HG03025 (cell line): Measurements from ENCODE around the gene ZNF678.

ENCODE experiments used
- ATAC-seq: cut with Tn5 transposase; IDR thresholded peaks from one replicate; pipeline ENCODE4 v1.9.1; 2021; ENCODE audit warnings: mild to moderate bottlenecking, moderate library complexity; ENCODE audit not compliant: unreplicated experiment, low FRiP score

The ZNF678 gene

DNA sequence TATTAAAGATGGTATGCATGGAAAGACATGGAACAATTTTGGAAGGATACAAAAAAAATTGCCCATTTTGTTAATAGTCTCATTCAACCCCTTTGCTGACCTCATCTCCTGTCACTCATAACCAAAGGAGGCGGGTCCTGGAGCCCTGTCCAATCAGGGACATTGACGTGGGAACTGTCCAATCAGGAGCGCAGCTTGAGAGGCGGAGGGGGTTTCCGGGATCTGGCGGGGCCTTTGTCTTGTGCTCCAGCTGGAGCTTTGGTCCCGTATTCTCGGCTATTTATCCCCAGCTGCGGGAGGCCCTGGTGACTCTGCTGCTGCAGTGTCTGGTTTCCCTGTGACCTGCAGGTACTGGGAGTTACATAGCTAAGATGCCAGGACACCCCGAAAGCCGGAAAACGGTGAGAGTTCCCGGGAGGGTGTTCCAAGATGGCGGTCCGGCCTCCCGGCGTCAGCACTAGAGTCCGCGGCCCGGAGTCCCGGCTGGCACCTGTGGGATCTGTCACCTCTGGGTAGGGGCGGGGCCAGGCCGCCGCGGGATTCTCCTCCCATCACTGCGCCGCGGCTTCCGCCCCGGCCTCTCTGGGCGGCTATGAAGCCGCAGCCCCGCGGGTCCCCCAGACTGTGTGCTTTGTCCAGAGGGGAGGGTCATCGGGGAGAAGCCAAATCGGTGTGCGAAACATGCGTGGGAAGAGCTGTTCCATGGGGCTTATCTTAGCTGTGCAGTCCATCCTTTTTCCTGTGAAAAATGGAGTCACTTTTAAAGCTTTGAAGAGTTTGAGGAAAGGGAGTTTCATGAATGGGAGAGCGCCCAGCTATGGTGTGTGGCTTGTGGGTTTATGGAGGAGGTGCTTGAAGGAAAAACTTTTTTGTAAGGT, at the start of gene ZNF678:
TSS of gene ZNF678 (plus strand) at position 233 of the 878 bp plus-strand sequence. CDS start 87,436 bp downstream, outside the sequence.
- ATAC-seq, result peak; percentile 95

GRCh38 chr1:227518876-227519275, 44.5 kb upstream of the ZNF678 start:
- no peak for ATAC-seq

- ATAC-seq, result no peak
These were observed 41.6 kb upstream of the ZNF678 start for GRCh38 chr1:227521782-227522181.

DNA sequence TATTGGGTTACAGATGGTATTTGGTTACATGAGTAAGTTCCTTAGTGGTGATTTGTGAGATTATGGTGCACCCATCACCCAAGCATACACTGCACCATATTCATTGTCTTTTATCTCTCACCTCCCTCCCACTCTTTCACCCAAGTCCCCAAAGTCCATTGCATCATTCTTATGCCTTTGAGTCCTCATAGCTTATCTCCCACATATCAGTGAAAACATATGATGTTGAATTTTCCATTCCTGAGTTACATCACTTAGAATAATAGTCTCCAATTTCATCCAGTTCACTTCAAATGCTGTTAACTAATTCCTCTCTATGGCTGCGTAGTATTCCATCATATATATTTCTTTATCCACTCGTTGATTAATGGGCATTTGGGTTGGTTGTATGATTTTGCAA, 36.8 kb upstream of the ZNF678 start:
- no peak for ATAC-seq

DNA sequence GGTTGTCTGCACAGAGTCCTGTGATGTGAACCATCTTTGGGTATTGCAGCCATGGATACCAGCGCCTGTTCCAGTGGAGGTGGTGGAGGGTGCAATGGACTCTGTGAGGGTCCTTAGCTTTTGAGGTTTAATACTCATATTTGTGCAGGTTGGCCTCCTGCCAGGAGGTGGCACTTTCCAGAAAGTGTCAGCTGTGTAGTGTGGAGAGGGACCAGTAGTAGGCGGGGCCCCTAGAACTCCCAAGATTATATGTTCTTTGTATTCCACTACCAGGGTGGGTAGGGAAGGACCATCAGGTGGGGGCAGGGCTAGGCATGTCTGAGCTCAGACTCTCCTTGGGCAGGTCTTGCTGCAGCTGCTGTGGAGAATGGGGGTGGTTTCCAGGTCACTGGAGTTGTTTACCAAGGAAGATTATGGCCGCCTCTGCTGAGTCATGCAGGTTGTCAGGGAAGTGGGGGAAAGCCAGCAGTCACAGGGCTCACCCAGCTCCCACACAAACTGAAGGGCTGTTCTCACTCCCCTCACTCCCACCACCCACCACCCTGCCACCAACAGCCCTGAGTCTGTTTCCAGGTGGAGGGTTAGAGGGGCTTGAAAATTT, 31.2 kb upstream of the ZNF678 start:
- no peak for ATAC-seq

GRCh38 chr1:227540170-227541098, 22.9 kb upstream of the ZNF678 start:
- ATAC-seq, result no peak

GRCh38 chr1:227541129-227541528, 22.2 kb upstream of the ZNF678 start:
- no peak for ATAC-seq

DNA sequence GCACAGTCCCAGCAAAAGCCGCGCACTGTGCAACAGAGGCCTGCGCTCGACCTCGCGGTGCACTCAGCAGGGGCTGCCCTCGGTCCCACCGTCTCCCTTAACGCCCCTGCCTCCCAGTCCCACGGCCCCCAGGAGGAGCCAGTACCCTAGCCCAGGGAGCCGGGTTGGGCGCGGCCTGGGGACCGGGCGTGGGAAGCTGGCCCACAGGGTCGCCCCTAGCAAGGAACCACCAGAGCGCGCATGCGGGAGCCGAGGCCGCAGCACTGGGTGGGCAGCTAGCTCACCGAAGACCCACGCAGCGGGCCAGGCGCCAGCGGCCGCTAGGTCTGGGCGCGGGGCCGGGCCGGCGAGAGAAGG, 21.6 kb upstream of the ZNF678 start:
- ATAC-seq, result no peak

DNA sequence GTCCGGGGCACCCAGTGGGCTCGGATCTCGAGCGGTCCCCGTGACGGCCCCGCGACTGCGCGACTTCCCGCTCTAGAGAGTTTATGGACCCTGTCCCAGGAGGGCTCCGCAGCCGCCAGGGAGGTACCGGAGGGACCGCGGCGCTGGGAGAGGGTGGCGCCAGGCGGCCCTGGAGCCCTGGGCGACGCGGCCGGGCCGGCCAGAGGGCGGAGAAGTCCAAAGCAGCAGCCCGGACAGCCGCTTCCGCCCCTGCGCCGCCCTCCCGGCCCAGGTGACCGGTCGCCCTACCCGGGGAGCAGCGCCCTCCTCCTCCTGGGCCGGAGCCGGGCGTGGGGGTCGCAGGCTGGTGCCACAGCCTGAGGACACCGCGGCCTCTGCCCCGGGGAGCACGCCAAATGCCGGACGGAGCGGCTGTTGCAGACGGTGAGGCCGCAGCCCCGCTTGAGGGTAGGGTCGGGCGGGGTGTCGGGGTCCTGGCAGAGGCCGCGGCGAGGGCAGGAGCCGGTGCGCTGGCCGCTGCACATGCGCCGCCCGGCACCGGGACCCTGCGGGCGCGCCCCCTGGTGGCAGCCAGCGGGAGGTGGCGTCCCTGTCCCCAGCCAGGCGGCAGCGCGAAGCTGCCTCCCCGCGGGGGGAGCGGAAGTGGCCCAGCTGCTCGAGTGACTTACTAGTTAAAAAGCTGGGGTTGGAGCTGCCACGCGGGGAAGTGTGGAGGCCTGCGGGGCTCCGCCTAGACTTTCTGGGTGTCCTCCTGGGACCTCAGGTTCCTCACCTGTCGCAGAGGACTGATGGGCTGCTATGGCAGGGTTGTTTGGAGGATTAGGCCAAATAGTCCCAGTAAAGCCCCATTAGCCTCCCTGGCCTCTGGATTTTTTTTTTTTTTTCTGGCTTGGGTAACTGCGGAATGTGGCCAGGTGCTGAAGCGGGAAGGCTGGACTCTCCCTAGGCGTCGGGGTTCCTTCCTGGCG, 20.9 kb upstream of the ZNF678 start:
- peak; percentile 80 for ATAC-seq

DNA sequence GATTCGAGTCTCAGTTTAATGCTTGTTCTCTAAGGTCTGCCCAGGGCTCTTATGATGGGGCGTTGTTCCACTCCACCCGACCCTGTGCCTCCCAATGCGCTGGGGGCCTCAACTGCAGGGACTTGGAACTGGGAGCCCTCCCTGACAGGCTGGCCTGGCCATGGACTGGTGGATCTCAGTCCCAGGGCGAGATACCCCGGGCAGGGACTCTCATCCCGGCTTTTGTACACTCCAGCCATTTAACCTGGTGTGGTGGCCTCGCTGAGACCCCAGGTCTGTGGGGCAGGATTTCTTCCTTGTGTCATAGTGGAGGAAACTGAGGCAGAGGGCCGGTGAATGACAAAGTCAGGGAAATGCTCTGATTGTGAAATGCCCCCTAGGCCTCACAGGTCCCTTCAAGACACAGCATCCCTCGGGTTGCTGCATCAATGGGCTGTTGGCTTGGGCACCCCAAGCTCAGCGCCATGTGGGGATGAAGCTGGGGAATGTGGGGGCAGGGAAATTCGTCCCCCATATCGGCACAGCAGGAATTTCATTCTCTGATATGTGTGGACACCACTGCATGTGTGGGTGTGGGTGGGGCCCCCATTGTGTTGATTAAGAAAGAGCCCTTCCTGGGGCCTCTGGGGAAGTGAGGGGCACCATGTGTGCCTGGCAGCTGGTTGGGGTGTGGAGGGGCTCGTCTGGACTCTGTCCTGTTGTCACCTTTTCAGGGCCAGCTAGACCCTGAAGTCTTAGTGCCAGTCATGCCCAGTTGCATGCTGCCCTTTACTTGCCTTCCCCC, 19.9 kb upstream of the ZNF678 start:
- ATAC-seq, result no peak

DNA sequence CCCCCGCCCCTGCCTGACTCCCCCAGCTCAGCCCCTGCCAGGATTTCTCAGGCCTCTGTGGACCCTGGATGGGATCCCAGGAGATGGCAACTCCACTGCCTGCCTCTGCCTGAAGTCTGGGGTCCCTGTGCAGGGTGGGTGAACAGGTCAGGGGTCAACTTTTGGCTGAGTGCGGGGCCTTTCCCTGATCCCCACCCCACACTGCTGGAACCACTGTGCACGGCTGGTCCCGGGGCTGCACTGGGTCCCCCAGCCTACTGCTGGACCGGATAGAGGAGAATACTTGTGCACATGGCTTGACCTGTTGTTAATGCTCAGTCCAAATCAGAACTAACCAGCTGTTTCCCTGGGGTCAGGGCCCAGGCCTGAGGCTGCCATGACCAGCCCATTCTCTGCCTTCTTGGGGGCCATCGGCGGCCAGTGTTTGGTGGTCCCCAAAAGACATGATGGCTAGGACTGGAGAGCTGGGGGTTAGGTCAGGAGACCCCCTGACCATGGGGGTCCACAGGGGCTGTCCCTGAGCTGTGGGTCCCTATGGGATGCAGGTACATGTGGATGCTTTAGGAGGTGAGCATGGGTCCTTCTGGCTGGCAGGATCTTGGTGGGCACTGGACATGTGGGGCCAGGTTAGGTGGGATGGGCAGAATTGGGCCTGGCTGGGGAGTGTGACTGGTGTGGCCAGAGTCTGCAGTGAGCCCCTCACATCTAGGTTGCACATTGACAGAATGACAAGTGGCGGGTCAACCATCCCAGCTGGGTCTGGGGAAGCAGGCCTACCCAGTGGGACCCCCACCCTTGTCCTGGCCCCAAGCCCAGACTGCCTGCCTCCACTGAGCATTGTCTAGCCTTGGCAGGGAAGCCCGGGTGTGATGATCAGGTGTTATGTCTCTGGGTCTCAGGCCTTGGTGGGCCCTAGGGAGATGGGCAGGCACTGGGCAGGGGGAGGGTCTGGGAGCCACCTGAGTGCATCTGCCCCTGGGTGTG, 19.0 kb upstream of the ZNF678 start:
- no peak for ATAC-seq

- ATAC-seq, result no peak
These were observed 18.0 kb upstream of the ZNF678 start for GRCh38 chr1:227545361-227545760.

DNA sequence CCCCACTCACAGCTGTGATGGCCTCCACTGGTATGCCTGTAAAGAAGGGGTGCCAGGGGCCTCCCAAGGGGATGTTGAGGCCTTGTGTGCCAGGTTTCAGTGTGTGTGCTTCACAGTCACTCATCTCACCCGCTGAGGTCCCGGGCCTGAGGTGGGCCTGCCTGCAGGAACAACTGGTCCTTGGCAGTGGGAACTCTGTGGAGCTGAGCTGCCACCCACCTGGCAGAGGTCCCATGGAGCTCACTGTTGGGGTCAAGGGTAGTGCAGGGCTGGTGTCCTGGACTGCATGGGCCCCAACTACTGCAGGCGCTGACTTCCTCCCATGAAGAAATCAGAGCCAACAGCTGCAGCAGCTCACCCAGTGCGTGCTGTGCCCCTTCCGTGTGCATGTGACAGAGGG, 17.3 kb upstream of the ZNF678 start:
- ATAC-seq, result no peak

- ATAC-seq, result no peak
These were observed 16.6 kb upstream of the ZNF678 start for GRCh38 chr1:227546598-227547309.

DNA sequence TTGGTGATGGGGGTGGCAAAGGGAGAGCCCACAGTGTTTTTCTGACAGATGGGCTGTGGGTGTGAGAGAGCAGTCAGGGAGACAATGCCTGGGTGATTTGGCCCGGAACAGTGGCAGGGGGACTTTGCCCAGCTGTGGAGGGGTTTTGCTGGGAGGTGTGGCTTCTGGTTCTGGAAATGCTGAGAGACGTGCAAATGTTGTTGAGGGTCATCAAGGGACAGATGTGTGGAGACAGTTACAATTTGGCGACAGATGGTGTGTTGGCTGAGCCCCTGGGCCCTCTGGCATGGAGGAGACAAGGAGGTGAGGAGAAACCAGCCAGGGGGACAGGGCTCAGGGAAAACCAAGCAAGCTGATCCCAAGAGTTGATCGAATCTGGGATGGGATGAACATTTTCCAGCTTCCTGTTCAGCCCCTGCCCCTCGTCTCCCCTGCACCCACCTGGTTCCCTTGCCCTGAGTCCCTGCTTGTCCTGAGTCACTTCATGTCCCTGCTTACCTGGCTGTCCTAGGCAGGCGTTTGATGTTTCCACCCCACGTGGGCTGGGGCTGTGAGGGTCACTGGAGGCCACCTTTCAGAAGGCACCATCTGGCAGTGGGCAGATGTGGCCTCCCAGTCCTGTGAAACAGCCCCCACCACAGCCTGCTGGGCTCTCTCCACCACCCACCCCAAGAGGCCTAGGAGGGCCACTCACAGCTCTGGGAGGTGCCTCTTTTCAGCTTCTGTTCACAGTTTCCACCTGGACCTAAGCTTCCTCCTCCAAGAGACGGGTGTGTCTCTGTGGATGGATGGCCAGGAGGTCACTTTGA, 15.8 kb upstream of the ZNF678 start:
- no peak for ATAC-seq

DNA sequence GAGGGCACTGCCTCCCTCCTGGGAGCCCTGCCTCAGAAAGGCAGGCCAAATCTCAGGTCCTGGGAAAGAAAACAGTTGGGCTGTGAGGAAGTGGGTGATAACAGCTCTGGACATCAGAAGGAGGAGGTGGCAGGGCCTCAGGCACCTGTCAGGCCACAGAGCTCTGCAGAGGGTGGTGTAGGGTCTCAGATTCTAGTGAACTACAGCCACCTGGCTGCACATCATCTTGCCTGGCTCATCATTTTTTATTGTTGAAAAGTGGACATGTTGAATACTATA, 15.3 kb upstream of the ZNF678 start:
- no peak for ATAC-seq

GRCh38 chr1:227548448-227548847, 14.9 kb upstream of the ZNF678 start:
- ATAC-seq, result no peak
